ENCODE measurements around the gene PRODH. TPM values are rescaled to one million over a fixed set of nuclear protein-coding genes. Genes with fewer than 3 reads are reported as not detected.
"Not testable (repeated sequence)": the region's sequence is repeated elsewhere in the genome, so short reads cannot be mapped to it uniquely, and the experiment has no call there.

Gene PRODH
- total RNA-seq, 6 experiments from 2014 or later, result 0.86 to 31.0 (median 3.8) TPM

- Histone ChIP-seq H3K36me3 (no peaks in the 10 kb centered on the region), H3K27ac (no peak overlapping the region), H3K4me1 (peaks cover 0 to 15% (median 4%) of the 10 kb centered on the region in 4 donors), H3K27me3 (no peaks in the 10 kb centered on the region), H3K4me3 (no peak overlapping the region), H3K9me3 (no peaks in the 10 kb centered on the region)
- TF ChIP-seq POLR2A (IDR thresholded peaks at IDR 0.05) (no peak), CTCF (IDR thresholded peaks at IDR 0.05) (no peak)
- 80% methylated on average over 2 of the region's 6 CpGs for WGBS (ENCODE audit: insufficient coverage, low coverage, low lambda C conversion rate, missing lambda C conversion rate)
- DNase-seq (peak; percentile 5 to 51 (median 45)), ATAC-seq (no peak)
- intact Hi-C loops (cut with DNase I), result no loop called here
These were observed 15.9 kb upstream of the PRODH start for GRCh38 chr22:18952022-18952421.

GRCh38 chr22:18950141-18950540, 14.0 kb upstream of the PRODH start:
- Histone ChIP-seq H3K36me3 (no peaks in the 10 kb centered on the region), H3K27ac (peak overlapping the region in 2 of 3 donors; percentile 76 to 89), H3K4me3 (no peak overlapping the region), H3K4me1 (peaks cover 0 to 15% (median 4%) of the 10 kb centered on the region in 4 donors), H3K27me3 (no peaks in the 10 kb centered on the region), H3K9me3 (no peaks in the 10 kb centered on the region)
- intact Hi-C loops (cut with DNase I), result no loop called here
- WGBS (ENCODE audit: insufficient coverage, low coverage, low lambda C conversion rate, missing lambda C conversion rate), result no CpG with 5 or more reads among the region's 5 CpGs
- ATAC-seq (no peak), DNase-seq (peak; percentile 20 to 48 (median 45))
- no peak for TF ChIP-seq POLR2A (IDR thresholded peaks at IDR 0.05)
- no peak for TF ChIP-seq CTCF (IDR thresholded peaks at IDR 0.05)

- no peaks in the 10 kb centered on the region for H3K27me3 ChIP-seq
- H3K4me3 ChIP-seq, result no peak overlapping the region
- ATAC-seq (no peak), DNase-seq (peak; percentile 11 to 43 (median 36))
- H3K36me3 ChIP-seq, result no peaks in the 10 kb centered on the region
- TF ChIP-seq POLR2A (IDR thresholded peaks at IDR 0.05), result no peak
- TF ChIP-seq CTCF (IDR thresholded peaks at IDR 0.05), result no peak
- 90% methylated on average over 2 of the region's 12 CpGs for WGBS (ENCODE audit: insufficient coverage, low coverage, low lambda C conversion rate, missing lambda C conversion rate)
- no peak overlapping the region for H3K27ac ChIP-seq
- H3K4me1 ChIP-seq, result peaks cover 0 to 13% (median 4%) of the 10 kb centered on the region in 4 donors
- intact Hi-C loops (cut with DNase I), result no loop called here
- no peaks in the 10 kb centered on the region for H3K9me3 ChIP-seq
These were observed 11.8 kb upstream of the PRODH start for GRCh38 chr22:18947905-18948304.

GRCh38 chr22:18947105-18947504, 11.0 kb upstream of the PRODH start:
- H3K27ac ChIP-seq; H3K27me3 ChIP-seq; H3K4me3 ChIP-seq; ATAC-seq; H3K36me3 ChIP-seq; H3K9me3 ChIP-seq; intact Hi-C loops (cut with DNase I): not testable (repeated sequence)
- 40% methylated on average over 3 of the region's 9 CpGs for WGBS (ENCODE audit: insufficient coverage, low coverage, low lambda C conversion rate, missing lambda C conversion rate)
- peak in 1 of 3 donors; percentile 2 for DNase-seq
- H3K4me1 ChIP-seq, result peaks cover 0 to 13% (median 4%) of the 10 kb centered on the region in 4 donors

- H3K4me1 ChIP-seq; H3K27ac ChIP-seq; intact Hi-C loops (cut with DNase I); H3K4me3 ChIP-seq; H3K36me3 ChIP-seq; ATAC-seq; H3K9me3 ChIP-seq; DNase-seq; H3K27me3 ChIP-seq: not testable (repeated sequence)
- WGBS (ENCODE audit: insufficient coverage, low coverage, low lambda C conversion rate, missing lambda C conversion rate), result 0% methylated on average over 2 of the region's 8 CpGs
These were observed 2.6 kb upstream of the PRODH start for GRCh38 chr22:18938691-18939090.

GRCh38 chr22:18934688-18935087, 1.4 kb downstream of the PRODH start:
- H3K4me3 ChIP-seq; intact Hi-C loops (cut with DNase I); H3K9me3 ChIP-seq; H3K4me1 ChIP-seq; H3K27ac ChIP-seq; H3K36me3 ChIP-seq; DNase-seq; H3K27me3 ChIP-seq: not testable (repeated sequence)
- ATAC-seq, result peak in 2 of 4 donors; percentile 24 to 38
- WGBS (ENCODE audit: insufficient coverage, low coverage, low lambda C conversion rate, missing lambda C conversion rate), result no CpG with 5 or more reads among the region's 7 CpGs
